GM18873 (cell line): ENCODE measurements around the gene ARTN.
A peak's percentile ranks its signal among the peaks of the same experiment; 100 is the strongest.

Experiments
- ATAC-seq: cut with Tn5 transposase; IDR thresholded peaks from one replicate; pipeline ENCODE4 v1.9.1; 2021; ENCODE audit warnings: mild to moderate bottlenecking, moderate library complexity, moderate number of reproducible peaks; ENCODE audit not compliant: unreplicated experiment, low FRiP score

The ARTN gene

DNA sequence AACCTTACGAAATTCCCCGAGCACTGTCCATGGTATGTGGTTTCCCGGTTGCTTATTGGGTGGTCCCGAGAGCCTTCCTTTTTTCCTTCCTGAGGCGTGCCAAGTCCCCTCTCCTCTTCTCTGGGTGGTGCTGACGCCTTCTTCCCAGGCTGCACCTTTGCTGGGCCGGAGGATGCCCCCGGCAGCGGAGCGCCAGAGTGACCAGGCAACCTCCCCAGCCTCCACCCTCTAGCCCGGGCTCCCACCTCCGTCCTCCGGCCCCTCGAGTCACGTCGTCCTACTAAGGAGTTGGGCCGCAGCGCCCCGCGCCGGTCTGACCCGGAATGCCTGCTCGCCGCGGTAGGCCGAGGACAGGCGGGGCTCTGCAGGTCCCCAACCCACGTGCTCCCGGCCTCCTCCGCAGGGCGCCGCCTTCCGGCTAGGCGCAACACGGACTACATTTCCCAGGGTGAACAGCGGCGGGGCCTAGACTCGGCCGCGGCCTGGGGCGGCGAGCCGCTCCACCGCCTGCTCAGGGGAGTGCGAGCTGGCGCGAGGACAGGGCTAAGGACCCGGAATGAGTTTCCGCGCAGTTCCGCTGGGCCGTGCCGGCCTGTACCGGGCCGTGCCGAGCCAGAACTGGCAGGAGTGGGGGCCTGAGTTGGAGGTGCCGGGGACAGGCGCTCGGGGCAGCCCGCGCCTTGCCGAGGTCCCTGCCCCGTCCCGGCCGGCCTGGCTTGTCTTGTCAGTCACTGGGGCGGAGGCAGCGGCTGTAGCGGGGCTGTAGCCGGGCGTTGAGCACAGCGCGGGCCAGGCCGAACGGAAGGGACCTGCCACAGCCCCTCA, 12.8 kb downstream of the ARTN start, which contains the start of gene IPO13:
Gene IPO13, plus strand, starts transcription at position 715 of the 825 bp plus-strand sequence. CDS start 651 bp downstream, outside the sequence.
- peak; percentile 83 for ATAC-seq

DNA sequence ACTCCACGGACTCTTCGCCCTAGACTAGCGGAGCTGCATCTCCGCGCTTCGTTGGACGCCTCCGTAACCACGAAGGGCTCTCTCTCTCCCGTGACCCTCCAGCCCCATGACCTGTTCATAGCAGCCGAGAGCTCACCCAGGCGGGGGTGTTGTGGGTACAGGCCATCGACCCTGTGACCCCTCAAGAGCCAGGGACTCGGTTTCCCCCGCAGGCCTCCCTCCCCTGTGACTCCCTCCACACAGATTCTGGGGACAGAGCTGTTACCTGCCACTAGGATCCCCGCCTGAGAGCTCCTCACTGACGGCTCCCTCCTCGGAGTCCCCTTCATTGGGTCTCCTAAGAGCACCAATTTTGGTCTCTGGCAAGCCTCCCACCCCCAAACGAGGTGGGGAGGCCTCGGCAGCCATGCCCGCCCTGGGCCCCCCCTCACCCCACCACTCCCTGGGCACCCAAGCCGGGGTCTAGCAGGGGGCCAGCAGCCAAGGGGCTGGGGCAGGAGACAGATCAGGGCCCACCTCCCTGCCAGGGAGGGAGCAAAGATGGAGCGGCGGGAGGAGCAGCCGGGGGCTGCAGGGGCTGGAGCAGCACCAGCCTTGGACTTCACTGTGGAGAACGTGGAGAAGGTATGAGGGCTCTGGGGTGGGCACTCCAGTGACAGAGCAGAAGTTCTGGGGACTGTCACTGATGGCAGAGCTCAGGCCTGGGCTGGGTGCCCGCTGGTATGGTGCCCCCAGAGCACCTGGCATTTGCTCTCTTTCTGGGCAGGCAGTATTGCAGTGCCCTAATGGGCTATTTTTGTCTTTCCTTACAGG, 13.7 kb downstream of the ARTN start:
- ATAC-seq: peak; percentile 20

GRCh38 chr1:43947874-43948437, 14.4 kb downstream of the ARTN start:
- ATAC-seq: no peak

DNA sequence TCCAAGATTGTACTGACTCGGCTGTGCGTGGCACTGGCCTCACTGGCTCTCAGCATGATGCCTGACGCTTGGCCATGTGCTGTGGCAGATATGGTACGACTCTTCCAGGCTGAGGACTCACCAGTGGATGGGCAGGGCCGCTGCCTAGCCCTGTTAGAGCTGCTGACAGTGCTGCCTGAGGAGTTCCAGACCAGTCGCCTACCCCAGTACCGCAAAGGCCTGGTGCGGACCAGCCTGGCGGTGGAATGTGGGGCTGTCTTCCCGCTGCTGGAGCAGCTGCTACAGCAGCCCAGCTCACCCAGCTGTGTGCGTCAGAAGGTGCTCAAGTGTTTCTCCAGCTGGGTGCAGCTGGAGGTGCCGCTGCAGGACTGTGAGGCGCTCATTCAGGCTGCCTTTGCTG, 16.1 kb downstream of the ARTN start:
- ATAC-seq: no peak

GRCh38 chr1:43951021-43951985, 17.7 kb downstream of the ARTN start:
- ATAC-seq: no peak

DNA sequence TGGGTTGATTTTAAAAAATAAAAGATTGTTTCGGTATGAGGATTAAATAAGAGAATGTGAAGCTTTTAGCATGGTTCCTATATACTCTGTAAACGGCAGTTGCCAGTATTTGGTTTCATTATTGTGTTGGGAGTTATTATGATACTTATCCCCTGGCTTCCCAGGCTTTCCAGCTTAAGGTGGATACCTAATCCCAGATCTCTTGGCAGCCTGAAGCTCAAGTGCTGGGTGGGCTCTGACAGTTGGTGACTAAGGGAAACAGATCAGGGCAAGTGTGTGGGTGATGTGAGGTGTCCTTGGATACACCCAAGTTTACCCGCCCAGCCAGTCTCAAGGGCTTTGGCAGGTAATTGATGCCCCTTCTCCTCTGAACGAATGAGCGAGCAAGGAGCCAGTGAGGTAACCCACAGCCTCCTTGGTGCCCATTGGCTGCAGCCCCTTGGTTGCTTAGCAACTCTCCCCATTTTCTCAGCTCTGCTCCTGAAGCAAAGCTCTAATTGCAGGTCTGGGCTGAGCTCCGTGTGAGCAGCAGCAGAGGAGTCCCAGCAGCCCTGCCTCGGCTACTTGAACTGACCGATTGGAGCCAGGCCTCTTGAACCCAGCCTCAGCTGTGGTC, 19.2 kb downstream of the ARTN start:
- no peak for ATAC-seq

DNA sequence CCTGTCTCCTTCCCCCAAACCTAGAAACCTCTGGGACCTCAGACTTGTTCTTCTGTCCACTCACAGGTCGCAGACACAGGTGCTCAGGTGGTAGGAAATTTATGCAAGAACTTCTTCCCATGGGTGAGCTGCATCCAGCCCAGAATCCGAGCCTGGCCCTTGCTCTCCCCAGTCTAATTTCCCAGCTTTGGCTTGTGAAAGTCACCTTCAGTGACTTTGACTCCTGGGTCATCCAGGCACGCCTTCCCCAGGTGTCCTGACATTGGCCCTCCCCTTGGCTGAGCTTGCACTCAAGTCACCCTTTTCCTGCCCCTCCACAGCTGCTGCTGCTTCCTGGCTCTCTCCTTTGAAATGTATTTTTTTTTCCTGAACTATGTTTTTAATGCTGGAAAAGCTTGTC, 19.8 kb downstream of the ARTN start:
- no peak for ATAC-seq

DNA sequence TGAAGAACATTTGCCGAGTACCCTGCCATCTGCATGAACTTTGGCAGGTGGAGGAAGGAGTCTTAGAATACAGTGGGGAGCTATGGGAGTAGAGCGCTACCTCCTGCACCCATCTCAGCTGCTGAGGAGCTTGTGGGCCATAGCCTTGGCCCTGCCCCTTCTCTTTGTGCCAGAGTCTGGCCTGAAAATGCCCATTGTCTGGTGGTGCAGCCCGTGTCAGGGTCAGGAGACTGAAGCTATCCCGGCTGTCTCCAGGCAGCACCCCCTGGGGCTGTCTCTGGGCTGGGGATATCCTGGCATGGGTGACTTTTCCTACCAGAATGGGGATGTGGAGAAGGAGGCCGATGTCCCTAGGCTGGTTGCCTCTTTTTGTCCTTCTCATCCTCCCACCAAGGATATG, 20.4 kb downstream of the ARTN start:
- no peak for ATAC-seq

DNA sequence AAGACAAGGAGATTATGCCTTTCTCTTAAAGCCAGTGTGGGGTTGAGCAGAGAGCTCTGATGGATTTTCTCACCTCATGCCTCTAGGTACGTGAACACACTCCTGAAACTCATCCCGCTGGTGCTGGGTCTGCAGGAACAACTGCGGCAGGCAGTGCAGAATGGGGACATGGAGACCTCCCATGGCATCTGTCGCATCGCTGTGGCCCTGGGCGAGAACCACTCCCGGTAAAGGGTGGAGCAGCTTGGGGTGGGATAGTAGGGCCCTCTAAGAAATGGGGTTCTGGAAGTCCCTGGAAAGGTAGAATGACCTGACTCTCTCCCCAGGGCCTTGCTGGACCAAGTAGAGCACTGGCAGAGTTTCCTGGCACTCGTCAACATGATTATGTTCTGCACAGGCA, 22.6 kb downstream of the ARTN start:
- ATAC-seq: no peak

- no peak for ATAC-seq
These were observed 23.9 kb downstream of the ARTN start for GRCh38 chr1:43957407-43958040.

GRCh38 chr1:43958351-43959255, 25.0 kb downstream of the ARTN start:
- ATAC-seq: no peak

GRCh38 chr1:43960798-43961197, 27.2 kb downstream of the ARTN start:
- no peak for ATAC-seq

GRCh38 chr1:43961692-43962091, 28.1 kb downstream of the ARTN start:
- no peak for ATAC-seq

GRCh38 chr1:43962324-43962723, 28.7 kb downstream of the ARTN start:
- no peak for ATAC-seq

GRCh38 chr1:43963006-43963405, 29.4 kb downstream of the ARTN start:
- ATAC-seq: no peak

- ATAC-seq: no peak
These were observed 30.3 kb downstream of the ARTN start for GRCh38 chr1:43963890-43964289.

- no peak for ATAC-seq
These were observed 31.7 kb downstream of the ARTN start for GRCh38 chr1:43965316-43965715.

DNA sequence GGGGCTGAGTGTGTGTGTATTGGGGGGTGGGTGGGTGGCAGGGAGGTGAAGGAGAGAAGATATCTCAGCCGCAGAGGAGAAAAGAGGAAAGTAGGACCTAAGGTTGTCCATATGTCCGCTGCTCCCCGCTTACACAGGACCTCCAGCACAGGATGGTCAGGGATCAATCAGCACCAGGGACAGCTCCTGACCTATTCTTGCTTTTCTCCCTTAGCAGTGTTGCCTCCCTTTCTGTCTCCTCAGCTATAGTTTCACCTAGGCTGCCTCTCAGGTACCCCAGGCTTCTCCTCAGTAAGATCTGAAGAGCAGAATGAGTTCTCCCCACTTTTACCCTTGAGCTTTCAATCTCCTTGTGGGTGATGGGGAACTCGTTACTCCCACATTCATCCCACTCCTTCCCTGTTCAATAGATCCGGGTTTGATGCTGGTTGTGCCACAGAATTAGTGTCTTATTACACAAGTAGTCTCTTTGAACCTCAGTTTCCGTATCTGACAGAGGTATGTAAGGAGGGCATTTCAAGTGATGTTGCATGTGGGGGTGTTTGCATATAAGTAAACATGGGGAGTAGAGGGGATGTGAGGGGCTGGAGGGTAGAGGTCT, 34.8 kb downstream of the ARTN start:
- ATAC-seq: no peak
